ENCODE data around the gene ADAM10. TPM values are rescaled to one million over a fixed set of nuclear protein-coding genes. Genes with fewer than 3 reads are reported as not detected.
A peak's percentile ranks its signal among the peaks of the same experiment; 100 is the strongest.

Gene ADAM10
- total RNA-seq, 1 experiment from 2014 or later = 170 TPM

DNA sequence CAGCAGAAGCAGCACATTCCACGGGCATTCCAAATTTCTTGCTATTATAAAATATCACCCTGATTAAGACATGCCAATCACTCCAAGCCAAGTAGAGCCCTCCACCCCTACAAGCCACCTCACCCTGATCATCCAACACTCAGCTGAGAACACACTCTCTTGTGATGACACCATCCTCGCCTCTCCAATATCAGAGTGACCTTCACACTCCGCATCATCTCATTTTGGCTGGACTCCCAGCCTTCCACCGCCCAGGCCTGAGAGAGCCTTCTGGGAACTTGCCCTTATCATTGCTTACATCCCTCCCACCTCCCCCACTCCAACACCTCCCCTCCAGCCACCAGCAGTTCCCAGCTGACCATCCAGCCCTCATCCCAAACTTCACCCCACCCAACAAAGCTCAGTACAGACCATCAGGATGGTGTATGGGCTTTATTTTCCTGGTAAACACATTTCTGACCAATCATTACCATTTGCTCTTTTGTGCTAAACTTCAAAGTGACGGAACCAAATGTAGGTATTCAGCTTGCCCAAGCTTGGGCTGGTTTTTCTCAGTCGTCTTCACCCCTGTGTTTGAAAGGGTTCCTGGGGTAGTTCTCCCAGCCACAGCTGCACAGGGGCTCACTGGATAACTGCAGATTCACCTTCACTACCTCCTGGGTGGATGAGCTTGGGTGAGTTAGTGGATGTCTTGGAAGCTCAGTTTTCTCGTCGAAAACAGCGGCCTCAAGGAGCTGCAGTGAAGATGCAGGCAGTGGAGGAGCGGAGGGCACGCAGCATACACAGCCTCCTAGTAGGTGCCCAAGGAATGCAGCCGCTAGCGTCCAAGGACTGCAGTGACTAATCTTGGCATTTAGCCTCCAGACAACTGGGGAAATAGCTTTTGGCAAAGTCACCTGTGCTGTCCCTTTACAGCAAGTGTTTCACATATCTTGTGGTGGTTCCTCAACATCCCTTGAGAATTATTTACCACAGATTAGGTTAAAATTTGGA, 202.6 kb downstream of the ADAM10 start:
- POLR2A ChIA-PET = no interaction called here
- peaks cover 14% of the 10 kb centered on the region for H3K4me1 ChIP-seq
- no peak overlapping the region for H3K4me3 ChIP-seq (ENCODE audit: low read depth, low read length)
- no peaks in the 10 kb centered on the region; the same call in 1 of the 2 replicates for H3K36me3 ChIP-seq (ENCODE audit: control insufficient read depth, insufficient read depth, low read length)
- no peak overlapping the region for H3K4me3 Mint-ChIP-seq (ENCODE audit: unreplicated experiment)
- DNase-seq = peak in 1 of 2 experiments; percentile 15
- H3K27me3 Mint-ChIP-seq (ENCODE audit: insufficient read depth, unreplicated experiment) = no peaks in the 10 kb centered on the region
- H3K27me3 ChIP-seq (replicated peaks; ENCODE audit: control insufficient read depth, insufficient read depth, low read length) = no peaks in the 10 kb centered on the region
- TF ChIP-seq, protein P1, sequence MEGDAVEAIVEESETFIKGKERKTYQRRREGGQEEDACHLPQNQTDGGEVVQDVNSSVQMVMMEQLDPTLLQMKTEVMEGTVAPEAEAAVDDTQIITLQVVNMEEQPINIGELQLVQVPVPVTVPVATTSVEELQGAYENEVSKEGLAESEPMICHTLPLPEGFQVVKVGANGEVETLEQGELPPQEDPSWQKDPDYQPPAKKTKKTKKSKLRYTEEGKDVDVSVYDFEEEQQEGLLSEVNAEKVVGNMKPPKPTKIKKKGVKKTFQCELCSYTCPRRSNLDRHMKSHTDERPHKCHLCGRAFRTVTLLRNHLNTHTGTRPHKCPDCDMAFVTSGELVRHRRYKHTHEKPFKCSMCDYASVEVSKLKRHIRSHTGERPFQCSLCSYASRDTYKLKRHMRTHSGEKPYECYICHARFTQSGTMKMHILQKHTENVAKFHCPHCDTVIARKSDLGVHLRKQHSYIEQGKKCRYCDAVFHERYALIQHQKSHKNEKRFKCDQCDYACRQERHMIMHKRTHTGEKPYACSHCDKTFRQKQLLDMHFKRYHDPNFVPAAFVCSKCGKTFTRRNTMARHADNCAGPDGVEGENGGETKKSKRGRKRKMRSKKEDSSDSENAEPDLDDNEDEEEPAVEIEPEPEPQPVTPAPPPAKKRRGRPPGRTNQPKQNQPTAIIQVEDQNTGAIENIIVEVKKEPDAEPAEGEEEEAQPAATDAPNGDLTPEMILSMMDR (IDR thresholded peaks at IDR 0.05; ENCODE audit: insufficient read depth in 1 of 2, low read depth in 1 of 2, low read length in 1 of 2, severe bottlenecking in 1 of 2, unreplicated experiment in 1 of 2) = no peak
- no peaks in the 10 kb centered on the region for H3K36me3 Mint-ChIP-seq (ENCODE audit: insufficient read depth, unreplicated experiment)
- H3K27ac Mint-ChIP-seq (ENCODE audit: unreplicated experiment) = peak overlapping the region; percentile 58
- no peaks in the 10 kb centered on the region for H3K9me3 ChIP-seq
- no TSS peak for BruUV-seq (replicated peaks)
- H3K4me1 Mint-ChIP-seq (ENCODE audit: low read depth, unreplicated experiment) = peaks cover 25% of the 10 kb centered on the region
- intact Hi-C loops (cut with micrococcal nuclease; ENCODE audit: unreplicated experiment) = no loop called here
- H3K9me3 Mint-ChIP-seq (ENCODE audit: unreplicated experiment) = no peaks in the 10 kb centered on the region
- CTCF ChIA-PET = interaction anchor here (1.2 kb wide), 1 partner anchor 28 kb away, joined by 3 read pairs; no protein-coding TSS in a partner anchor

DNA sequence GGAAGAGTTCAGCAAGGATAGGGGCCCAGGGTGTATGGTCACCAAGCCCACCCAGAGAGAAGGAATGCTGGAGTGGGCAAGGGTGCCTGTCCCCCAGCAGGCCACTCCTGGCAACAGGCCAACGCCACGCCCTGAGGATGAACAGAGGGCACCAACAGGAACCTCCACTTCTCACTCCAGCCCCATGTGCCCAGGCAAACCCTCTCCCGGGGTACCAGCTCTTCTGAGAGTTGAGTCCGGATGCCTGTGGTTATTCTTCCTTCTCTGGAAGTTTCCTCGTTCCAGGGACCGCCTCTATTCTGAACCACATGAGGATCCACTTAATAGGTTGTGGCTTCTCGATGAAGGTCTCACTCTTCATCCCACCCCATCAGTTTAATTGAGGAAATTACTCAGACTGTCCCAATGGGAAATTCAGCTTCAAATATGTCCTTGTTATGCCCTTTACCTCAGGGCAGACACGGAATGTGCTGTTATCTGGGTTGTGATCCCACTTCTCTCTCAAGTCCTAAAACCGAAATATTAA, 203.4 kb downstream of the ADAM10 start:
- H3K4me1 ChIP-seq = peaks cover 6% of the 10 kb centered on the region
- Mint-ChIP-seq H3K27me3 (ENCODE audit: insufficient read depth, unreplicated experiment) (no peaks in the 10 kb centered on the region), H3K36me3 (ENCODE audit: insufficient read depth, unreplicated experiment) (no peaks in the 10 kb centered on the region), H3K4me1 (ENCODE audit: low read depth, unreplicated experiment) (peaks cover 19% of the 10 kb centered on the region), H3K27ac (ENCODE audit: unreplicated experiment) (peak overlapping the region; percentile 58), H3K9me3 (ENCODE audit: unreplicated experiment) (no peaks in the 10 kb centered on the region), H3K4me3 (ENCODE audit: unreplicated experiment) (no peak overlapping the region)
- DNase-seq = no peak
- H3K27me3 ChIP-seq (replicated peaks; ENCODE audit: control insufficient read depth, insufficient read depth, low read length) = no peaks in the 10 kb centered on the region
- no TSS peak for BruUV-seq (replicated peaks)
- ChIA-PET CTCF (no interaction called here), POLR2A (no interaction called here)
- TF ChIP-seq, protein P1 (IDR thresholded peaks at IDR 0.05; ENCODE audit: insufficient read depth in 1 of 2, low read depth in 1 of 2, low read length in 1 of 2, severe bottlenecking in 1 of 2, unreplicated experiment in 1 of 2) = no peak
- H3K4me3 ChIP-seq (ENCODE audit: low read depth, low read length) = no peak overlapping the region
- intact Hi-C loops (cut with micrococcal nuclease; ENCODE audit: unreplicated experiment) = no loop called here
- H3K36me3 ChIP-seq (ENCODE audit: control insufficient read depth, insufficient read depth, low read length) = no peaks in the 10 kb centered on the region; the same call in 1 of the 2 replicates
- H3K9me3 ChIP-seq = no peaks in the 10 kb centered on the region

DNA sequence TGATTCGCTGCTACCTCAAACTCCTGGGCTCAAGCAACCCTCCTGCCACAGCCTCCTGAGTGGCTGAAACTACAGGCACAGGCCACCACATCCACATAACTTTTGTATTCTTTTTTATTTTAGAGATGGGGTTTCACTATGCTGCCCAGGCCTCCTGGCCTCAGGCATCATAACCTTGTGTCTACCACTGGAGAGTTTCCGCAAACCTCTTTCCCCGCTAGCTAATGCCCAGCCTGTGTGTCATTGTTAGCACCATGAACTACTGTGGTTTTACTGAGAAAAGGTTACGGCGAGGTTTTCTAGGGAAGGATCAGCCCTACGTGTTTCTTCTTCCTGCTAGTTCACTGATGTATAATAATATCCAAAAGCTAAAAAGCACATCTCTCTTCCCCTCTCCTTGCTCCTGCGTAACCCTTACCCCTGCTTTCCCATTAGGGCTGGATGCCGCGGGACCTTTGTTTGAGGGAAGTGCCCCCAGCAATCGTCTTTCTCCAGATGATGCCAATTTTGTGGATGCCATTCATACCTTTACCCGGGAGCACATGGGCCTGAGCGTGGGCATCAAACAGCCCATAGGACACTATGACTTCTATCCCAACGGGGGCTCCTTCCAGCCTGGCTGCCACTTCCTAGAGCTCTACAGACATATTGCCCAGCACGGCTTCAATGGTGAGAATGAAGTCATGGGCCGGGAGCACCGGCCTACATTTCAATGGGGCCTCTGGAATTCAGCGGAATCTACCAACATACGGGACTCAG, 204.0 kb downstream of the ADAM10 start:
- H3K27ac Mint-ChIP-seq (ENCODE audit: unreplicated experiment) = no peak overlapping the region
- H3K36me3 Mint-ChIP-seq (ENCODE audit: insufficient read depth, unreplicated experiment) = no peaks in the 10 kb centered on the region
- POLR2A ChIA-PET = no interaction called here
- H3K27me3 ChIP-seq (replicated peaks; ENCODE audit: control insufficient read depth, insufficient read depth, low read length) = no peaks in the 10 kb centered on the region
- peaks cover 22% of the 10 kb centered on the region for H3K4me1 Mint-ChIP-seq (ENCODE audit: low read depth, unreplicated experiment)
- no peak overlapping the region for H3K4me3 ChIP-seq (ENCODE audit: low read depth, low read length)
- H3K36me3 ChIP-seq (ENCODE audit: control insufficient read depth, insufficient read depth, low read length) = no peaks in the 10 kb centered on the region; the same call in 1 of the 2 replicates
- no peaks in the 10 kb centered on the region for H3K9me3 ChIP-seq
- no TSS peak for BruUV-seq (replicated peaks)
- intact Hi-C loops (cut with micrococcal nuclease; ENCODE audit: unreplicated experiment) = loop anchor here (1.0 kb wide), 1 partner anchor 28 kb away; no protein-coding TSS in a partner anchor
- TF ChIP-seq, protein P1 (IDR thresholded peaks at IDR 0.05; ENCODE audit: insufficient read depth in 1 of 2, low read depth in 1 of 2, low read length in 1 of 2, severe bottlenecking in 1 of 2, unreplicated experiment in 1 of 2) = no peak
- CTCF ChIA-PET = no interaction called here
- no peak overlapping the region for H3K4me3 Mint-ChIP-seq (ENCODE audit: unreplicated experiment)
- H3K27me3 Mint-ChIP-seq (ENCODE audit: insufficient read depth, unreplicated experiment) = no peaks in the 10 kb centered on the region
- DNase-seq = no peak
- H3K9me3 Mint-ChIP-seq (ENCODE audit: unreplicated experiment) = no peaks in the 10 kb centered on the region
- H3K4me1 ChIP-seq = peaks cover 4% of the 10 kb centered on the region
